Stomach smooth muscle (tissue), 2 donors: ENCODE data around the gene PHACTR1.

Source experiments
- H3K27ac ChIP-seq: one replicate; pipeline ENCODE4 v1.7.0; 2013; ENCODE audit warnings: mild to moderate bottlenecking, low read length, inconsistent platforms
- H3K27me3 ChIP-seq, 2 donors: one replicate each; pipeline ENCODE4 v1.7.0; 2013; ENCODE audit warnings: low read length in 2 of 2; ENCODE audit not compliant: insufficient read depth in 2 of 2, control insufficient read depth in 1 of 2
- H3K36me3 ChIP-seq, 2 donors: one replicate each; pipeline ENCODE4 v1.7.0; 2013; ENCODE audit warnings: low read length in 2 of 2; ENCODE audit not compliant: control insufficient read depth in 2 of 2, insufficient read depth in 2 of 2
- H3K4me1 ChIP-seq: one replicate; pipeline ENCODE4 v1.7.0; 2013; ENCODE audit warnings: low read length; ENCODE audit not compliant: control insufficient read depth, insufficient read depth
- H3K4me3 ChIP-seq, 2 donors: one replicate each; pipeline ENCODE4 v1.7.0; 2013; ENCODE audit warnings: low read length in 2 of 2
- H3K9ac ChIP-seq, 2 donors: one replicate each; pipeline ENCODE4 v1.7.0; 2013; ENCODE audit warnings: low read length in 2 of 2, mild to moderate bottlenecking in 1 of 2
- H3K9me3 ChIP-seq, 2 donors: one replicate each; pipeline ENCODE4 v1.7.0; 2013; ENCODE audit warnings: low read length in 2 of 2; ENCODE audit not compliant: control insufficient read depth in 2 of 2
- donor health status: healthy.
- donor health status: Pancreatic carcinoma.

PHACTR1 gene

GRCh38 chr6:13034316-13034715, 317.7 kb downstream of the PHACTR1 start:
- Histone ChIP-seq H3K36me3 (no peaks in the 10 kb centered on the region), H3K9ac (no peak overlapping the region), H3K4me1 (peaks cover 11% of the 10 kb centered on the region), H3K9me3 (no peaks in the 10 kb centered on the region), H3K4me3 (no peak overlapping the region), H3K27me3 (no peaks in the 10 kb centered on the region), H3K27ac (no peak overlapping the region)

- Histone ChIP-seq H3K4me1 (peaks cover 11% of the 10 kb centered on the region), H3K4me3 (no peak overlapping the region)
These were observed 319.0 kb downstream of the PHACTR1 start for GRCh38 chr6:13035606-13036005.

GRCh38 chr6:13038315-13038714, 321.7 kb downstream of the PHACTR1 start:
- Histone ChIP-seq H3K9ac (no peak overlapping the region), H3K4me1 (peaks cover 11% of the 10 kb centered on the region), H3K9me3 (no peaks in the 10 kb centered on the region), H3K36me3 (no peaks in the 10 kb centered on the region), H3K27me3 (no peaks in the 10 kb centered on the region), H3K4me3 (no peak overlapping the region), H3K27ac (no peak overlapping the region)

More at GRCh38 chr6:13035606-13036005, 319.0 kb downstream of the PHACTR1 start:
- Histone ChIP-seq H3K9me3 (no peaks in the 10 kb centered on the region), H3K9ac (no peak overlapping the region), H3K27me3 (no peaks in the 10 kb centered on the region), H3K27ac (no peak overlapping the region), H3K36me3 (no peaks in the 10 kb centered on the region)

- Histone ChIP-seq H3K4me3 (no peak overlapping the region), H3K27ac (no peak overlapping the region), H3K9ac (no peak overlapping the region), H3K36me3 (no peaks in the 10 kb centered on the region), H3K27me3 (no peaks in the 10 kb centered on the region), H3K9me3 (no peaks in the 10 kb centered on the region), H3K4me1 (peaks cover 11% of the 10 kb centered on the region)
These were observed 322.2 kb downstream of the PHACTR1 start for GRCh38 chr6:13038741-13039190.

- no peaks in the 10 kb centered on the region for H3K27me3 ChIP-seq
- H3K36me3 ChIP-seq: no peaks in the 10 kb centered on the region
- H3K4me1 ChIP-seq: no peaks in the 10 kb centered on the region
- H3K27ac ChIP-seq: no peak overlapping the region
- H3K4me3 ChIP-seq: no peak overlapping the region
- H3K9me3 ChIP-seq: no peaks in the 10 kb centered on the region
- no peak overlapping the region for H3K9ac ChIP-seq
These were observed 327.8 kb downstream of the PHACTR1 start for GRCh38 chr6:13044390-13044789.

GRCh38 chr6:13044896-13045295, 328.3 kb downstream of the PHACTR1 start:
- no peaks in the 10 kb centered on the region for H3K36me3 ChIP-seq
- no peak overlapping the region for H3K4me3 ChIP-seq
- no peaks in the 10 kb centered on the region for H3K9me3 ChIP-seq
- H3K27ac ChIP-seq: no peak overlapping the region
- H3K27me3 ChIP-seq: no peaks in the 10 kb centered on the region
- H3K9ac ChIP-seq: no peak overlapping the region
- H3K4me1 ChIP-seq: no peaks in the 10 kb centered on the region

- Histone ChIP-seq H3K9ac (no peak overlapping the region), H3K4me3 (no peak overlapping the region), H3K4me1 (no peaks in the 10 kb centered on the region), H3K36me3 (no peaks in the 10 kb centered on the region), H3K27me3 (no peaks in the 10 kb centered on the region), H3K27ac (no peak overlapping the region), H3K9me3 (no peaks in the 10 kb centered on the region)
These were observed 329.1 kb downstream of the PHACTR1 start for GRCh38 chr6:13045676-13046075.

- no peaks in the 10 kb centered on the region for H3K27me3 ChIP-seq
- H3K4me1 ChIP-seq: no peaks in the 10 kb centered on the region
- no peak overlapping the region for H3K4me3 ChIP-seq
- H3K9ac ChIP-seq: no peak overlapping the region
- H3K9me3 ChIP-seq: no peaks in the 10 kb centered on the region
- H3K27ac ChIP-seq: no peak overlapping the region
- H3K36me3 ChIP-seq: no peaks in the 10 kb centered on the region
These were observed 329.5 kb downstream of the PHACTR1 start for GRCh38 chr6:13046084-13046483.

- no peaks in the 10 kb centered on the region for H3K4me1 ChIP-seq
- H3K27ac ChIP-seq: no peak overlapping the region
- H3K36me3 ChIP-seq: no peaks in the 10 kb centered on the region
- no peak overlapping the region for H3K4me3 ChIP-seq
- no peaks in the 10 kb centered on the region for H3K9me3 ChIP-seq
- H3K9ac ChIP-seq: no peak overlapping the region
- no peaks in the 10 kb centered on the region for H3K27me3 ChIP-seq
These were observed 331.5 kb downstream of the PHACTR1 start for GRCh38 chr6:13048113-13048512.

GRCh38 chr6:13049666-13050254, 333.2 kb downstream of the PHACTR1 start:
- no peaks in the 10 kb centered on the region for H3K4me1 ChIP-seq
- no peaks in the 10 kb centered on the region for H3K9me3 ChIP-seq
- H3K9ac ChIP-seq: no peak overlapping the region
- H3K27me3 ChIP-seq: no peaks in the 10 kb centered on the region
- peaks cover 0 to 4% of the 10 kb centered on the region in 2 donors for H3K36me3 ChIP-seq
- H3K4me3 ChIP-seq: no peak overlapping the region
- H3K27ac ChIP-seq: no peak overlapping the region

- no peaks in the 10 kb centered on the region for H3K9me3 ChIP-seq
- H3K4me3 ChIP-seq: no peak overlapping the region
- no peaks in the 10 kb centered on the region for H3K27me3 ChIP-seq
- H3K4me1 ChIP-seq: no peaks in the 10 kb centered on the region
- peaks cover 0 to 4% of the 10 kb centered on the region in 2 donors for H3K36me3 ChIP-seq
- H3K27ac ChIP-seq: no peak overlapping the region
- no peak overlapping the region for H3K9ac ChIP-seq
These were observed 336.5 kb downstream of the PHACTR1 start for GRCh38 chr6:13053006-13053461.
